HEK293 (cell line): ENCODE results near the gene RPL7A.

ENCODE experiments used
- GFI1B ChIP-seq: fragments of 450-650 bp; formaldehyde crosslinking; IDR thresholded peaks from 2 replicates; pipeline ENCODE4 v1.5.1; 2016; ENCODE audit warnings: missing biosample characterization, missing genetic modification characterization
- HOXC10 ChIP-seq: sonication (generic); formaldehyde crosslinking; IDR thresholded peaks from 2 replicates; pipeline ENCODE4 v1.8.1; 2023; ENCODE audit warnings: mild to moderate bottlenecking, missing genetic modification reagents
- MYNN ChIP-seq: fragments of 450-650 bp; formaldehyde crosslinking; IDR thresholded peaks from 2 replicates; pipeline ENCODE4 v1.5.1; 2016; ENCODE audit warnings: missing biosample characterization, missing genetic modification characterization, borderline replicate concordance
- OSR2 ChIP-seq: fragments of 450-650 bp; formaldehyde crosslinking; IDR thresholded peaks from 2 replicates; pipeline ENCODE4 v1.5.1; 2016; ENCODE audit warnings: missing biosample characterization, missing genetic modification characterization
- TRIM28 ChIP-seq: IDR thresholded peaks from 2 replicates; pipeline ENCODE4 v1.6.1; 2011; ENCODE audit warnings: low read length, control low read depth, borderline replicate concordance
- TSHZ1 ChIP-seq: fragments of 450-650 bp; formaldehyde crosslinking; IDR thresholded peaks from 2 replicates; pipeline ENCODE4 v1.5.1; 2016; ENCODE audit warnings: missing biosample characterization, missing genetic modification characterization, borderline replicate concordance
- YY1 ChIP-seq: fragments of 450-650 bp; formaldehyde crosslinking; IDR thresholded peaks from 2 replicates; pipeline ENCODE4 v1.5.1; 2018; ENCODE audit warnings: missing biosample characterization, missing genetic modification characterization
- ZNF114 ChIP-seq: fragments of 450-650 bp; formaldehyde crosslinking; IDR thresholded peaks from 2 replicates; pipeline ENCODE4 v1.5.0; 2017; ENCODE audit warnings: missing biosample characterization, missing genetic modification characterization
- ZNF157 ChIP-seq: fragments of 450-650 bp; formaldehyde crosslinking; IDR thresholded peaks from 2 replicates; pipeline ENCODE4 v1.5.1; 2016; ENCODE audit warnings: missing biosample characterization, missing genetic modification characterization
- ZNF169 ChIP-seq: fragments of 450-650 bp; formaldehyde crosslinking; IDR thresholded peaks from 2 replicates; pipeline ENCODE4 v1.5.1; 2016; ENCODE audit warnings: missing biosample characterization, missing genetic modification characterization
- ZNF174 ChIP-seq: fragments of 450-650 bp; formaldehyde crosslinking; IDR thresholded peaks from 2 replicates; pipeline ENCODE4 v1.5.0; 2017; ENCODE audit warnings: missing biosample characterization, mild to moderate bottlenecking, missing genetic modification characterization
- ZNF184 ChIP-seq: fragments of 450-650 bp; IDR thresholded peaks from 2 replicates; pipeline ENCODE4 v1.5.1; 2018; ENCODE audit warnings: missing biosample characterization, mild to moderate bottlenecking, missing genetic modification characterization
- ZNF23 ChIP-seq: fragments of 450-650 bp; formaldehyde crosslinking; IDR thresholded peaks from 2 replicates; pipeline ENCODE4 v1.5.1; 2016; ENCODE audit warnings: missing biosample characterization, missing genetic modification characterization, borderline replicate concordance
- ZNF404 ChIP-seq: fragments of 450-650 bp; formaldehyde crosslinking; IDR thresholded peaks from 2 replicates; pipeline ENCODE4 v1.5.1; 2017; ENCODE audit warnings: missing biosample characterization, missing genetic modification characterization
- ZNF48 ChIP-seq: fragments of 450-650 bp; formaldehyde crosslinking; IDR thresholded peaks from 2 replicates; pipeline ENCODE4 v1.5.1; 2016; ENCODE audit warnings: missing biosample characterization, missing genetic modification characterization
- ZNF521 ChIP-seq: fragments of 450-650 bp; formaldehyde crosslinking; IDR thresholded peaks from 2 replicates; pipeline ENCODE4 v1.5.1; 2017; ENCODE audit warnings: missing biosample characterization, mild to moderate bottlenecking, missing genetic modification characterization
- ZNF585B ChIP-seq: fragments of 450-650 bp; formaldehyde crosslinking; IDR thresholded peaks from 2 replicates; pipeline ENCODE4 v1.5.1; 2016; ENCODE audit warnings: missing biosample characterization, missing genetic modification characterization
- ZNF610 ChIP-seq: fragments of 450-650 bp; formaldehyde crosslinking; IDR thresholded peaks from 2 replicates; pipeline ENCODE4 v1.5.1; 2016; ENCODE audit warnings: missing biosample characterization, missing genetic modification characterization, borderline replicate concordance
- ZNF654 ChIP-seq: fragments of 450-650 bp; formaldehyde crosslinking; IDR thresholded peaks from 2 replicates; pipeline ENCODE4 v1.5.1; 2016; ENCODE audit warnings: low read depth, missing biosample characterization, missing genetic modification characterization
- ZNF660 ChIP-seq: fragments of 450-650 bp; IDR thresholded peaks from 2 replicates; pipeline ENCODE4 v1.5.1; 2018; ENCODE audit warnings: missing biosample characterization, mild to moderate bottlenecking, missing genetic modification characterization
- ZNF664 ChIP-seq: fragments of 450-650 bp; formaldehyde crosslinking; IDR thresholded peaks from 2 replicates; pipeline ENCODE4 v1.5.1; 2016; ENCODE audit warnings: missing biosample characterization, missing genetic modification characterization
- ZNF692 ChIP-seq: fragments of 450-650 bp; formaldehyde crosslinking; IDR thresholded peaks from 2 replicates; pipeline ENCODE4 v1.5.1; 2016; ENCODE audit warnings: missing biosample characterization, missing genetic modification characterization
- ZNF747 ChIP-seq: fragments of 450-650 bp; formaldehyde crosslinking; IDR thresholded peaks from 2 replicates; pipeline ENCODE4 v1.5.1; 2016; ENCODE audit warnings: missing biosample characterization, missing genetic modification characterization
- ZNF792 ChIP-seq: fragments of 450-650 bp; formaldehyde crosslinking; IDR thresholded peaks from 2 replicates; pipeline ENCODE4 v1.5.1; 2016; ENCODE audit warnings: missing biosample characterization, missing genetic modification characterization
- ZSCAN16 ChIP-seq: fragments of 450-650 bp; formaldehyde crosslinking; IDR thresholded peaks from 2 replicates; pipeline ENCODE4 v1.5.1; 2016; ENCODE audit warnings: missing biosample characterization, missing genetic modification characterization
- TF ChIP-seq, protein P1 (sequence below): fragments of 450-650 bp; IDR thresholded peaks from 2 replicates; pipeline ENCODE4 v1.5.1; 2018; ENCODE audit warnings: missing biosample characterization, mild to moderate bottlenecking, missing genetic modification characterization
- TF ChIP-seq, protein P2 (sequence below): fragments of 450-650 bp; formaldehyde crosslinking; IDR thresholded peaks from 2 replicates; pipeline ENCODE4 v1.5.1; 2016; ENCODE audit warnings: missing biosample characterization, missing genetic modification characterization
- TF ChIP-seq, protein P3 (sequence below): fragments of 450-650 bp; formaldehyde crosslinking; IDR thresholded peaks from 2 replicates; pipeline ENCODE4 v1.5.1; 2016; ENCODE audit warnings: missing biosample characterization, missing genetic modification characterization, low read depth

The RPL7A gene

DNA sequence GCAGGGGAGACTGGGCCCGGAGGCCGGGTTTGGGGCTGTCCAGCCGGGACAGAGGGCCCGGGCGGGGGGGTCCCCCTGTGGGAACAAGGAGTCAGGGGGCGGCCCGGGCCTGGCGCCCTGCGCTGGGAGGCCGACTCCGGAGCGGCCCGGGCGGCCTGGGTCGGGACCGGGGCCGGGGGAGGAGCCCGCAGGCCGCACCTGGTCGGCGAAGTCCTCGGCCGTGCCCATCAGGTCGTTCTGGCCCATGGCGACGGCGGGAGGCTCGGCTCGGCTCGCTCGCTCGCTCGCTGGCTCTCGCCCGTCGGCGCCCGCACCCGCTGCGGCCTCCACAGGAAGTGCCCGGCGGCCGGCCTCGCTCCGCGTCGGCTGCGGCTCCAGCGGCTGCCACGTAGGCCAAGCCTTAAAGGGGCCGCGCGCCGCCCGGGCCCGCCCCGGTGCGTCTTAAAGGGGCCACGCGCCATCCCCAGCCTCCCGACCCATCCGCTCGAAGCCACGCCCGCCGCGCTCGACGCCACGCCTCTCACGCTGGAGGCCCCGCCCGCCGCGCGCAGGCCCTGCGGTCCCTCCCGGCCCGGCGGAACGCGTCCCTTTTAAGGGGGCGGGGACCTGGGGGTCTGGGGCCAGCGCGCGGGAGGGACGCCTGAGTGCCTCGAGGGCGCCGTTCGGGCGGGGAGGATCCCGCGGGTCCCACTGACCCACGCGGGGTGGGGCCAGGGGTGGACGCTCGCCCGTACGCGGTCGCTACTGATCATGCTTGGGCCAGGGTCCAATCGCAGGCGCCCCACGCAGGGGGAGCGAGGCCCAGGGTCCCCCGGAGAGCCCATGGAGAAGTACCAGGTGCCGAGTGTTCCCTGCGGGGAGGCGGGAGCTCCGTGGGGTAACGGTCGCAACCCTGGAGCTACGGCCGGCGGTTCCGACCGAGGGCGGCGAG lies 28.0 kb downstream of the RPL7A start, which contains the start of the genes STKLD1 and SURF4 (continued):
- TF ChIP-seq ZNF660: no peak; the same call in 1 of the 2 replicates
- TF ChIP-seq YY1 (tag by site-specific recombination): peak; percentile 31; the same call in 1 of the 2 replicates
- no peak for TF ChIP-seq MYNN (tag by site-specific recombination)
- no peak for TF ChIP-seq ZNF157
- no peak for TF ChIP-seq ZNF169
- no peak for TF ChIP-seq TRIM28
- TF ChIP-seq, protein P1, sequence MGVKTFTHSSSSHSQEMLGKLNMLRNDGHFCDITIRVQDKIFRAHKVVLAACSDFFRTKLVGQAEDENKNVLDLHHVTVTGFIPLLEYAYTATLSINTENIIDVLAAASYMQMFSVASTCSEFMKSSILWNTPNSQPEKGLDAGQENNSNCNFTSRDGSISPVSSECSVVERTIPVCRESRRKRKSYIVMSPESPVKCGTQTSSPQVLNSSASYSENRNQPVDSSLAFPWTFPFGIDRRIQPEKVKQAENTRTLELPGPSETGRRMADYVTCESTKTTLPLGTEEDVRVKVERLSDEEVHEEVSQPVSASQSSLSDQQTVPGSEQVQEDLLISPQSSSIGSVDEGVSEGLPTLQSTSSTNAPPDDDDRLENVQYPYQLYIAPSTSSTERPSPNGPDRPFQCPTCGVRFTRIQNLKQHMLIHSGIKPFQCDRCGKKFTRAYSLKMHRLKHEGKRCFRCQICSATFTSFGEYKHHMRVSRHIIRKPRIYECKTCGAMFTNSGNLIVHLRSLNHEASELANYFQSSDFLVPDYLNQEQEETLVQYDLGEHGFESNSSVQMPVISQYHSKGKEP: 0 out of 2 replicates have a peak, but pooled peaks have one; percentile 20
- no peak for TF ChIP-seq HOXC10 (CRISPR knock-in tag)
- no peak for TF ChIP-seq ZNF792 (tag by site-specific recombination)
- no peak for TF ChIP-seq ZNF184 (tag by site-specific recombination)
- no peak for TF ChIP-seq ZNF610 (tag by site-specific recombination)
- no peak for TF ChIP-seq ZNF654 (tag by site-specific recombination)
- no peak for TF ChIP-seq GFI1B (tag by site-specific recombination)
- 0 out of 2 replicates have a peak, but pooled peaks have one; percentile 10 for TF ChIP-seq ZNF585B (tag by site-specific recombination)
- no peak for TF ChIP-seq ZNF48
- peak; percentile 100 for TF ChIP-seq ZNF692 (tag by site-specific recombination)
- TF ChIP-seq ZNF664 (tag by site-specific recombination): no peak
- no peak for TF ChIP-seq TSHZ1 (tag by site-specific recombination)
- TF ChIP-seq ZSCAN16 (tag by site-specific recombination): no peak
- TF ChIP-seq OSR2: no peak
- no peak for TF ChIP-seq ZNF23 (tag by site-specific recombination)
- no peak for TF ChIP-seq ZNF521 (tag by site-specific recombination)
- TF ChIP-seq, protein P2, sequence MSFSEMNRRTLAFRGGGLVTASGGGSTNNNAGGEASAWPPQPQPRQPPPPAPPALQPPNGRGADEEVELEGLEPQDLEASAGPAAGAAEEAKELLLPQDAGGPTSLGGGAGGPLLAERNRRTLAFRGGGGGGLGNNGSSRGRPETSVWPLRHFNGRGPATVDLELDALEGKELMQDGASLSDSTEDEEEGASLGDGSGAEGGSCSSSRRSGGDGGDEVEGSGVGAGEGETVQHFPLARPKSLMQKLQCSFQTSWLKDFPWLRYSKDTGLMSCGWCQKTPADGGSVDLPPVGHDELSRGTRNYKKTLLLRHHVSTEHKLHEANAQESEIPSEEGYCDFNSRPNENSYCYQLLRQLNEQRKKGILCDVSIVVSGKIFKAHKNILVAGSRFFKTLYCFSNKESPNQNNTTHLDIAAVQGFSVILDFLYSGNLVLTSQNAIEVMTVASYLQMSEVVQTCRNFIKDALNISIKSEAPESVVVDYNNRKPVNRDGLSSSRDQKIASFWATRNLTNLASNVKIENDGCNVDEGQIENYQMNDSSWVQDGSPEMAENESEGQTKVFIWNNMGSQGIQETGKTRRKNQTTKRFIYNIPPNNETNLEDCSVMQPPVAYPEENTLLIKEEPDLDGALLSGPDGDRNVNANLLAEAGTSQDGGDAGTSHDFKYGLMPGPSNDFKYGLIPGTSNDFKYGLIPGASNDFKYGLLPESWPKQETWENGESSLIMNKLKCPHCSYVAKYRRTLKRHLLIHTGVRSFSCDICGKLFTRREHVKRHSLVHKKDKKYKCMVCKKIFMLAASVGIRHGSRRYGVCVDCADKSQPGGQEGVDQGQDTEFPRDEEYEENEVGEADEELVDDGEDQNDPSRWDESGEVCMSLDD (tag by site-specific recombination): peak; percentile 51; the same call in 1 of the 2 replicates
- TF ChIP-seq, protein P3, sequence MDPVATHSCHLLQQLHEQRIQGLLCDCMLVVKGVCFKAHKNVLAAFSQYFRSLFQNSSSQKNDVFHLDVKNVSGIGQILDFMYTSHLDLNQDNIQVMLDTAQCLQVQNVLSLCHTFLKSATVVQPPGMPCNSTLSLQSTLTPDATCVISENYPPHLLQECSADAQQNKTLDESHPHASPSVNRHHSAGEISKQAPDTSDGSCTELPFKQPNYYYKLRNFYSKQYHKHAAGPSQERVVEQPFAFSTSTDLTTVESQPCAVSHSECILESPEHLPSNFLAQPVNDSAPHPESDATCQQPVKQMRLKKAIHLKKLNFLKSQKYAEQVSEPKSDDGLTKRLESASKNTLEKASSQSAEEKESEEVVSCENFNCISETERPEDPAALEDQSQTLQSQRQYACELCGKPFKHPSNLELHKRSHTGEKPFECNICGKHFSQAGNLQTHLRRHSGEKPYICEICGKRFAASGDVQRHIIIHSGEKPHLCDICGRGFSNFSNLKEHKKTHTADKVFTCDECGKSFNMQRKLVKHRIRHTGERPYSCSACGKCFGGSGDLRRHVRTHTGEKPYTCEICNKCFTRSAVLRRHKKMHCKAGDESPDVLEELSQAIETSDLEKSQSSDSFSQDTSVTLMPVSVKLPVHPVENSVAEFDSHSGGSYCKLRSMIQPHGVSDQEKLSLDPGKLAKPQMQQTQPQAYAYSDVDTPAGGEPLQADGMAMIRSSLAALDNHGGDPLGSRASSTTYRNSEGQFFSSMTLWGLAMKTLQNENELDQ (tag by site-specific recombination): no peak
- no peak for TF ChIP-seq ZNF404 (tag by site-specific recombination)
- no peak for TF ChIP-seq ZNF174
- TF ChIP-seq ZNF747 (tag by site-specific recombination): no peak
- TF ChIP-seq ZNF114 (tag by site-specific recombination): no peak
- TF ChIP-seq, all 188 proteins: peak for 32
